Small intestine (tissue), 7 donors: ENCODE results near the gene LBHD1. TPM values are rescaled to one million over a fixed set of nuclear protein-coding genes. Genes with fewer than 3 reads are reported as not detected.
A peak's percentile ranks its signal among the peaks of the same experiment; 100 is the strongest.

Experiments
- DNase-seq, 2 donors: peaks; one replicate each; pipeline versions ENCODE4 v3.0.0 to v3.0.0-alpha.2; 2013
- FAIRE-seq: peaks from 2 replicates; lab custom pipeline; 2012; peaks lifted over from hg19 to GRCh38; lab: Jason Lieb, UNC
- H3K27ac ChIP-seq, 3 donors: one replicate each; pipeline ENCODE4 v1.5.1; 2013; ENCODE audit warnings: low read length in 2 of 3, mild to moderate bottlenecking in 2 of 3, control low read depth in 1 of 3, inconsistent platforms in 1 of 3, low read depth in 1 of 3, moderate library complexity in 1 of 3
- H3K27me3 ChIP-seq, 3 donors: one replicate each; pipeline ENCODE4 v1.6.1; 2013; ENCODE audit warnings: low read length in 3 of 3, inconsistent platforms in 1 of 3; ENCODE audit not compliant: control insufficient read depth in 3 of 3, insufficient read depth in 3 of 3
- H3K36me3 ChIP-seq, 3 donors: one replicate each; pipeline ENCODE4 v1.6.1; 2013; ENCODE audit warnings: low read length in 3 of 3, inconsistent platforms in 1 of 3, low read depth in 1 of 3, mild to moderate bottlenecking in 1 of 3, moderate library complexity in 1 of 3; ENCODE audit not compliant: control insufficient read depth in 3 of 3, insufficient read depth in 2 of 3
- H3K4me1 ChIP-seq, 3 donors: one replicate each; pipeline ENCODE4 v1.6.1; 2013; ENCODE audit warnings: low read length in 2 of 3, inconsistent platforms in 1 of 3, low read depth in 1 of 3, mild to moderate bottlenecking in 1 of 3, moderate library complexity in 1 of 3; ENCODE audit not compliant: control insufficient read depth in 3 of 3, insufficient read depth in 2 of 3
- H3K4me3 ChIP-seq, 3 donors: one replicate each; pipeline ENCODE4 v1.5.1; 2013; ENCODE audit warnings: low read length in 3 of 3, control low read depth in 1 of 3, inconsistent platforms in 1 of 3, low read depth in 1 of 3, mild to moderate bottlenecking in 1 of 3, moderate library complexity in 1 of 3
- H3K9me3 ChIP-seq, 2 donors: one replicate each; pipeline ENCODE4 v1.6.1; 2013; ENCODE audit warnings: low read depth in 1 of 2, low read length in 1 of 2; ENCODE audit not compliant: control insufficient read depth in 2 of 2, insufficient read depth in 1 of 2
- WGBS, 3 donors: extraction: QIAGEN DNeasy Blood & Tissue Kit; methylation state at CpG; one replicate each; pipeline ENCODE4 v1.1.7; 2013; 5-methylcytosine and 5-hydroxymethylcytosine counted together
- polyA plus RNA-seq, 4 donors: library from polyadenylated mRNA; stranded (reverse) in 3 of 4; unstranded in 1 of 4; fragments of 200-250 nt in 3 of 4; fragments of 120-200 nt in 1 of 4; gene quantifications; one replicate each; pipeline versions ENCODE4 v1.2.1 to v1.2.3, GENCODE V29; 2013
- donor health status: healthy with polysubstance abuse.
- donor health status: control.
- donor health status: control.
- donor health status: Bipolar disorder and iron deficiency.
- donor health status: healthy.

LBHD1 gene
- polyA plus RNA-seq, 4 donors = 2.2 to 7.3 (median 6.3) TPM

DNA sequence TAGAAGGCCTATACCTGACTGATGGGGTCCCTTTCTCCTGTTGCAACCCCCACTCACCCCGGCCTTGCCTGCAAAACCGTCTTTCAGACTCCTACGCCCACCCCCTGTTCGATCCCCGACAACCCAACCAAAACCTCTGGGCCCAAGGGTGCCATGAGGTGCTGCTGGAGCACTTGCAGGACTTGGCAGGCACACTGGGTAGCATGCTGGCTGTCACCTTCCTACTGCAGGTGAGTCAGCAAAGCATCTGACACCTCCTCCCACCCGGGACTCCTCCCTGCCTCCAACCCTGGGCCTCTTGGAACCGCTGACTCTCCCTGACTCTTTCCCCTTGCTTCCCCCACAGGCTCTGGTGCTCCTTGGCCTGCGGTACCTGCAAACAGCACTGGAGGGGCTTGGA is 57.8 kb downstream of the LBHD1 start:
- FAIRE-seq = no peak
- Histone ChIP-seq H3K4me1 (peaks cover 0 to 35% (median 8%) of the 10 kb centered on the region in 3 donors), H3K27ac (peak overlapping the region in 1 of 3 donors; percentile 79), H3K36me3 (peaks cover 0 to 53% (median 4%) of the 10 kb centered on the region in 3 donors), H3K27me3 (no peaks in the 10 kb centered on the region), H3K9me3 (no peaks in the 10 kb centered on the region), H3K4me3 (no peak overlapping the region)
- peak; percentile 50 to 75 for DNase-seq
- WGBS, 3 donors = 39 to 64% (median 49%) methylated on average over 8 of the region's 8 CpGs

DNA sequence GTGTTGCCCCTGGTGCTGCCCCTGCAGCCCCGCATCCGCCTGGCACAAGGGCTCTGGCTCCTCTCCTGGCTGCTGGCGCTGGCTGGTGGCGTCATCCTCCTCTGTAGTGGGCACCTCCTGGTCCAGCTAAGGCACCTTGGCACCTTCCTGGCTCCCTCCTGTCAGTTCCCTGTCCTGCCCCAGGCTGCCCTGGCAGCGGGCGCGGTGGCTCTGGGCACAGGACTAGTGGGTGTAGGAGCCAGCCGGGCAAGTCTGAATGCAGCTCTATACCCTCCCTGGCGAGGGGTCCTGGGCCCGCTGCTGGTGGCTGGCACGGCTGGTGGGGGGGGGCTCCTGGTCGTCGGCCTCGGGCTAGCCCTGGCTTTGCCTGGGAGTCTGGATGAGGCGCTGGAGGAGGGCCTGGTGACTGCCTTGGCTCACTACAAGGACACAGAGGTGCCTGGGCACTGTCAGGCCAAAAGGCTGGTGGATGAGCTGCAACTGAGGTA is 58.7 kb downstream of the LBHD1 start:
- Histone ChIP-seq H3K9me3 (no peaks in the 10 kb centered on the region), H3K4me3 (peak overlapping the region in 1 of 3 donors; percentile 61), H3K4me1 (peaks cover 0 to 35% (median 8%) of the 10 kb centered on the region in 3 donors), H3K36me3 (peaks cover 0 to 58% (median 5%) of the 10 kb centered on the region in 3 donors), H3K27ac (peak overlapping the region; percentile 74 to 79 (median 74)), H3K27me3 (no peaks in the 10 kb centered on the region)
- DNase-seq = no peak
- 23 to 63% (median 49%) methylated on average over 13 to 15 of the region's 15 CpGs for WGBS, 3 donors
- FAIRE-seq = no peak

Other genes starting within 250 kb of the LBHD1 start
- gene AHNAK, start 125.5 kb downstream of the LBHD1 start, polyA plus RNA-seq = 100 to 1,000 TPM in 1 of 4 donors, 10 to 100 TPM in 3; 72.1 to 110 (median 86.8) TPM
- gene EEF1G, start 98.4 kb downstream of the LBHD1 start, polyA plus RNA-seq = 1,000 to 10,000 TPM; 1,124 to 2,500 (median 2,087) TPM
- 10 to 100 TPM in 3 of 4 donors, 1 to 10 TPM in 1; 7.8 to 20.1 (median 16.6) TPM for gene TUT1, start 80.7 kb downstream of the LBHD1 start, polyA plus RNA-seq
- gene MTA2, start 70.4 kb downstream of the LBHD1 start, polyA plus RNA-seq = 10 to 100 TPM; 40.5 to 64.7 (median 43.0) TPM
- gene EML3, start 59.5 kb downstream of the LBHD1 start, polyA plus RNA-seq = 10 to 100 TPM; 21.2 to 46.2 (median 35.5) TPM
- gene ROM1, start 59.0 kb downstream of the LBHD1 start, polyA plus RNA-seq = 1 to 10 TPM in 3 of 4 donors, under 1 TPM in 1; 0.54 to 8.4 (median 3.6) TPM
- 10 to 100 TPM; 16.3 to 39.3 (median 30.1) TPM for gene B3GAT3, start 50.3 kb downstream of the LBHD1 start, polyA plus RNA-seq
- gene GANAB, start 25.7 kb downstream of the LBHD1 start, polyA plus RNA-seq = 100 to 1,000 TPM in 2 of 4 donors, 10 to 100 TPM in 2; 38.6 to 310 (median 103) TPM
- 10 to 100 TPM in 2 of 4 donors, 1 to 10 TPM in 2; 7.3 to 17.0 (median 10.1) TPM for gene INTS5, start 19.0 kb downstream of the LBHD1 start, polyA plus RNA-seq
- gene C11orf98, start 7.1 kb downstream of the LBHD1 start, polyA plus RNA-seq = 100 to 1,000 TPM in 3 of 4 donors, 10 to 100 TPM in 1; 56.7 to 156 (median 135) TPM
- gene CSKMT, start 7.0 kb downstream of the LBHD1 start, polyA plus RNA-seq = 10 to 100 TPM in 2 of 4 donors, 1 to 10 TPM in 2; 7.0 to 18.6 (median 12.1) TPM
- 10 to 100 TPM; 11.4 to 34.9 (median 23.4) TPM for gene UQCC3, start 594 bp downstream of the LBHD1 start, polyA plus RNA-seq
- 100 to 1,000 TPM; 142 to 224 (median 161) TPM for gene UBXN1, start 6.8 kb upstream of the LBHD1 start, polyA plus RNA-seq
- gene LRRN4CL, start 17.3 kb upstream of the LBHD1 start, polyA plus RNA-seq = 1 to 10 TPM in 1 of 4 donors, under 1 TPM in 2, not detected in 1; 0.27 to 5.5 (median 0.55) TPM
- 10 to 100 TPM; 31.2 to 69.7 (median 50.4) TPM for gene BSCL2, start 35.2 kb upstream of the LBHD1 start, polyA plus RNA-seq
- gene GNG3, start 35.4 kb upstream of the LBHD1 start, polyA plus RNA-seq = 1 to 10 TPM in 1 of 4 donors, under 1 TPM in 1, not detected in 2; 0.75 to 9.0 TPM
- 10 to 100 TPM; 38.6 to 67.9 (median 44.1) TPM for gene HNRNPUL2, start 55.2 kb upstream of the LBHD1 start, polyA plus RNA-seq
- 10 to 100 TPM; 13.5 to 36.9 (median 31.4) TPM for gene TTC9C, start 56.2 kb upstream of the LBHD1 start, polyA plus RNA-seq
- 1 to 10 TPM in 3 of 4 donors, under 1 TPM in 1; 0.27 to 7.3 (median 4.5) TPM for gene ZBTB3, start 81.9 kb upstream of the LBHD1 start, polyA plus RNA-seq
- 100 to 1,000 TPM in 1 of 4 donors, 10 to 100 TPM in 3; 67.5 to 130 (median 85.6) TPM for gene POLR2G, start 89.3 kb upstream of the LBHD1 start, polyA plus RNA-seq
- gene TAF6L, start 99.1 kb upstream of the LBHD1 start, polyA plus RNA-seq = 10 to 100 TPM; 13.5 to 28.5 (median 16.7) TPM
- 10 to 100 TPM; 46.7 to 79.3 (median 59.2) TPM for gene TMEM179B, start 115.1 kb upstream of the LBHD1 start, polyA plus RNA-seq
- 10 to 100 TPM; 15.7 to 31.6 (median 17.5) TPM for gene TMEM223, start 119.7 kb upstream of the LBHD1 start, polyA plus RNA-seq
- gene NXF1, start 133.2 kb upstream of the LBHD1 start, polyA plus RNA-seq = 100 to 1,000 TPM in 2 of 4 donors, 10 to 100 TPM in 2; 48.2 to 188 (median 105) TPM
- gene STX5, start 159.8 kb upstream of the LBHD1 start, polyA plus RNA-seq = 10 to 100 TPM; 22.6 to 43.4 (median 31.7) TPM
- under 1 TPM in 1 of 4 donors, not detected in 3; 0.83 TPM for gene TEX54, start 160.6 kb upstream of the LBHD1 start, polyA plus RNA-seq
- gene WDR74, start 167.3 kb upstream of the LBHD1 start, polyA plus RNA-seq = 10 to 100 TPM; 30.3 to 47.5 (median 35.6) TPM
- gene SLC3A2, start 208.6 kb upstream of the LBHD1 start, polyA plus RNA-seq = 100 to 1,000 TPM; 124 to 200 (median 175) TPM
- 1 to 10 TPM in 1 of 4 donors, under 1 TPM in 1, not detected in 2; 0.65 to 1.1 TPM for gene CHRM1, start 249.1 kb upstream of the LBHD1 start, polyA plus RNA-seq